Mononuclear cell (primary cell): Measurements from ENCODE around the gene TBL1X. TPM values are rescaled to one million over a fixed set of nuclear protein-coding genes. Genes with fewer than 3 reads are reported as not detected.
"Not testable (repeated sequence)": the region's sequence is repeated elsewhere in the genome, so short reads cannot be mapped to it uniquely, and the experiment has no call there.

Experiments
- H3K27me3 ChIP-seq: 2 replicates; pipeline ENCODE4 v1.6.0; 2011; ENCODE audit warnings: low read length, control low read depth; ENCODE audit not compliant: insufficient read depth
- H3K4me1 ChIP-seq: 2 replicates; pipeline ENCODE4 v1.5.1; 2011; ENCODE audit warnings: mild to moderate bottlenecking, low read length, control low read depth; ENCODE audit not compliant: insufficient read depth
- H3K4me3 ChIP-seq: 2 replicates; pipeline ENCODE4 v1.5.1; 2011; ENCODE audit warnings: mild to moderate bottlenecking, low read length, moderate library complexity
- H3K9me3 ChIP-seq: 2 replicates; pipeline ENCODE4 v1.5.1; 2011; ENCODE audit warnings: low read depth, mild to moderate bottlenecking, control low read depth, low read length
- total RNA-seq: library from RNA; depleted of rRNA; stranded (reverse); fragments of >200 nt; gene quantifications from one replicate; pipeline ENCODE4 v1.2.3, GENCODE V29; 2012

The TBL1X gene
- total RNA-seq, 1 donor: 21.0 TPM

GRCh38 chrX:9442056-9442455 lies 22.8 kb upstream of the TBL1X start:
- Histone ChIP-seq H3K9me3 (no peaks in the 10 kb centered on the region), H3K4me3 (no peak overlapping the region), H3K4me1 (peaks cover 20% of the 10 kb centered on the region), H3K27me3 (no peaks in the 10 kb centered on the region)

GRCh38 chrX:9443327-9443726 lies 21.5 kb upstream of the TBL1X start:
- peaks cover 20% of the 10 kb centered on the region for H3K4me1 ChIP-seq
- H3K4me3 ChIP-seq: no peak overlapping the region
- H3K27me3 ChIP-seq: no peaks in the 10 kb centered on the region
- H3K9me3 ChIP-seq: no peaks in the 10 kb centered on the region

- Histone ChIP-seq H3K4me3 (no peak overlapping the region), H3K4me1 (no peaks in the 10 kb centered on the region), H3K9me3 (no peaks in the 10 kb centered on the region), H3K27me3 (no peaks in the 10 kb centered on the region)
Measured at GRCh38 chrX:9447906-9448305, 17.0 kb upstream of the TBL1X start.

GRCh38 chrX:9456250-9457074 lies 8.4 kb upstream of the TBL1X start:
- H3K4me3 ChIP-seq: no peak overlapping the region
- H3K4me1 ChIP-seq: peaks cover 41% of the 10 kb centered on the region
- no peaks in the 10 kb centered on the region for H3K9me3 ChIP-seq
- no peaks in the 10 kb centered on the region for H3K27me3 ChIP-seq

- H3K4me3 ChIP-seq, H3K9me3 ChIP-seq, H3K27me3 ChIP-seq: not testable (repeated sequence)
- H3K4me1 ChIP-seq: peaks cover 50% of the 10 kb centered on the region
Measured at GRCh38 chrX:9458034-9458433, 6.8 kb upstream of the TBL1X start.

GRCh38 chrX:9458516-9459078 lies 6.3 kb upstream of the TBL1X start:
- peaks cover 50% of the 10 kb centered on the region for H3K4me1 ChIP-seq
- no peaks in the 10 kb centered on the region for H3K9me3 ChIP-seq
- H3K27me3 ChIP-seq: no peaks in the 10 kb centered on the region
- H3K4me3 ChIP-seq: no peak overlapping the region

GRCh38 chrX:9459186-9459748 lies 5.6 kb upstream of the TBL1X start:
- Histone ChIP-seq H3K4me3 (no peak overlapping the region), H3K9me3 (no peaks in the 10 kb centered on the region), H3K27me3 (no peaks in the 10 kb centered on the region), H3K4me1 (peaks cover 55% of the 10 kb centered on the region)

GRCh38 chrX:9461087-9461486 lies 3.8 kb upstream of the TBL1X start:
- Histone ChIP-seq H3K27me3 (no peaks in the 10 kb centered on the region), H3K4me1 (peaks cover 42% of the 10 kb centered on the region), H3K4me3 (no peak overlapping the region), H3K9me3 (no peaks in the 10 kb centered on the region)

- Histone ChIP-seq H3K27me3 (no peaks in the 10 kb centered on the region), H3K4me1 (peaks cover 40% of the 10 kb centered on the region), H3K4me3 (no peak overlapping the region), H3K9me3 (no peaks in the 10 kb centered on the region)
Measured at GRCh38 chrX:9462456-9462855, 2.4 kb upstream of the TBL1X start.

GRCh38 chrX:9465380-9466123 lies 694 bp downstream of the TBL1X start:
- H3K4me3 ChIP-seq: peak overlapping the region; percentile 60
- no peaks in the 10 kb centered on the region for H3K27me3 ChIP-seq
- peaks cover 49% of the 10 kb centered on the region for H3K4me1 ChIP-seq
- no peaks in the 10 kb centered on the region for H3K9me3 ChIP-seq

- Histone ChIP-seq H3K27me3 (no peaks in the 10 kb centered on the region), H3K9me3 (no peaks in the 10 kb centered on the region), H3K4me3 (peak overlapping the region; percentile 60), H3K4me1 (peaks cover 45% of the 10 kb centered on the region)
Measured at GRCh38 chrX:9466124-9466495, 1.3 kb downstream of the TBL1X start.

- Histone ChIP-seq H3K4me3 (peak overlapping the region; percentile 60), H3K27me3 (no peaks in the 10 kb centered on the region), H3K4me1 (peaks cover 44% of the 10 kb centered on the region), H3K9me3 (no peaks in the 10 kb centered on the region)
Measured at GRCh38 chrX:9466736-9467135, 1.9 kb downstream of the TBL1X start.

- Histone ChIP-seq H3K9me3 (no peaks in the 10 kb centered on the region), H3K4me3 (no peak overlapping the region), H3K27me3 (no peaks in the 10 kb centered on the region), H3K4me1 (peaks cover 43% of the 10 kb centered on the region)
Measured at GRCh38 chrX:9467146-9467545, 2.3 kb downstream of the TBL1X start.

- H3K4me3 ChIP-seq: no peak overlapping the region
- peaks cover 37% of the 10 kb centered on the region for H3K4me1 ChIP-seq
- H3K27me3 ChIP-seq: no peaks in the 10 kb centered on the region
- H3K9me3 ChIP-seq: no peaks in the 10 kb centered on the region
Measured at GRCh38 chrX:9467751-9468150, 2.9 kb downstream of the TBL1X start.

- Histone ChIP-seq H3K4me3 (no peak overlapping the region), H3K4me1 (peaks cover 32% of the 10 kb centered on the region), H3K27me3 (no peaks in the 10 kb centered on the region), H3K9me3 (no peaks in the 10 kb centered on the region)
Measured at GRCh38 chrX:9471571-9471985, 6.7 kb downstream of the TBL1X start.
